Heart right ventricle (tissue), 16 donors: ENCODE results near the gene GDAP1L1. TPM values are rescaled to one million over a fixed set of nuclear protein-coding genes. Genes with fewer than 3 reads are reported as not detected.

Experiments used
- ATAC-seq, 8 donors: fragments of 200-7000 bp; cut with Tn5 transposase; one replicate each; pipeline ENCODE4 v1.9.1; 2020; ENCODE audit warnings: mild to moderate bottlenecking in 8 of 8, moderate library complexity in 8 of 8, moderate number of reproducible peaks in 1 of 8
- DNase-seq, 2 donors: peaks; one replicate each; pipeline ENCODE4 v3.0.0-alpha.2; 2020
- H3K27ac ChIP-seq, 10 donors: fragments of 200-600 bp; sonication (generic) in 2 of 10; one replicate each; pipeline versions ENCODE4 v1.5.0 to v1.8.0; 2020 to 2022; ENCODE audit warnings: mild to moderate bottlenecking in 3 of 10
- H3K27me3 ChIP-seq, 7 donors: fragments of 200-600 bp; one replicate each; pipeline ENCODE4 v1.8.0; 2021 to 2022; ENCODE audit warnings: mild to moderate bottlenecking in 2 of 7
- H3K36me3 ChIP-seq, 9 donors: fragments of 200-600 bp; sonication (generic) in 1 of 9; one replicate each; pipeline versions ENCODE4 v1.5.0 to v1.8.0; 2020 to 2022; ENCODE audit warnings: mild to moderate bottlenecking in 2 of 9
- H3K4me1 ChIP-seq, 9 donors: fragments of 200-600 bp; sonication (generic) in 1 of 9; one replicate each; pipeline versions ENCODE4 v1.5.0 to v1.8.0; 2020 to 2022; ENCODE audit warnings: mild to moderate bottlenecking in 4 of 9
- H3K4me3 ChIP-seq, 10 donors: fragments of 200-600 bp; sonication (generic) in 2 of 10; one replicate each; pipeline versions ENCODE4 v1.5.0 to v1.8.0; 2020 to 2022; ENCODE audit warnings: mild to moderate bottlenecking in 7 of 10, moderate library complexity in 2 of 10
- H3K9me3 ChIP-seq, 11 donors: fragments of 200-600 bp in 10 of 11; sonication (generic) in 2 of 11; one replicate each; pipeline versions ENCODE4 v1.5.0 to v1.8.0; 2013 to 2022; ENCODE audit warnings: mild to moderate bottlenecking in 2 of 11, control low read depth in 1 of 11, moderate library complexity in 1 of 11
- WGBS, 2 donors: extraction: QIAGEN DNeasy Blood & Tissue Kit; methylation state at CpG; one replicate each; pipeline ENCODE4 v1.1.7; 2013; ENCODE audit warnings: inconsistent platforms in 1 of 2; 5-methylcytosine and 5-hydroxymethylcytosine counted together
- intact Hi-C, 10 donors: fragments of 100-400 bp; cut with DNase I; formaldehyde crosslinking; loops; one replicate each; pipeline versions ENCODE4 v1.11.1 to v1.14.2; 2022
- polyA plus RNA-seq, 2 donors: library from polyadenylated mRNA; stranded (reverse); fragments of 200-250 nt; gene quantifications; one replicate each; pipeline ENCODE4 v1.2.3, GENCODE V29; 2013
- total RNA-seq, 10 donors: library from RNA; stranded (reverse); fragmentation: NEBNext Ultra II Directional in 3 of 10; extraction: Animal tissue kit (Norgen Biotek cat#: 25700) in 3 of 10; gene quantifications; one replicate each; pipeline versions ENCODE4 v1.2.1 to v1.2.4, GENCODE V29; 2021 to 2023
- TF ChIP-seq, protein P1 (sequence below), 9 donors: fragments of 200-600 bp; sonication (generic) in 2 of 9; IDR thresholded peaks; one replicate each; pipeline versions ENCODE4 v1.5.0 to v1.8.0; 2021 to 2022; ENCODE audit warnings: antibody characterized with exemption in 9 of 9, mild to moderate bottlenecking in 5 of 9, moderate library complexity in 1 of 9
- donor health status: Arrhythmogenic right ventricular cardiomyopathy.
- donor health status: ischemic (EF 13 %, LVEDD 7.1; RV severe dilation, severe dysfunction).
- donor health status: healthy with polysubstance abuse.
- donor health status: DM: no; HTN: yes; CAD: no.
- donor health status: DM: no; HTN: no; CAD: no.
- donor health status: ischemic (EF 25% LVEDD 6.9; RV normal size, moderate dysfunction).
- donor health status: ischemic (EF 25% LVEDD 5.7; RV mildly dilated, moderate dysfunction).
- donor health status: healthy.
- donor health status: DM: yes; HTN: yes; CAD: no.
- donor health status: Ischemic cardiomyopathy.
- donor health status: ischemic (EF 35%, LVEDD 5.7; RV mildly dilated, moderate dysfunction).
- donor health status: nonischemic (EF 11% LVEDD 7.7; RV severe dilation, severe dysfunction).
- donor health status: DM: yes; HTN: yes; CAD: no.
- donor health status: PGD.
- donor health status: ischemic (EF 29% LVEDD 5.4; RV normal size, mild dysfunction).
- donor health status: nonischemic (EF 23%, LVEDD 6.1; RV moderate dilation, normal function).

GDAP1L1 gene
- total and polyA plus RNA-seq, 12 donors = 0.09 to 0.71 (median 0.34) TPM; not detected in 2

DNA sequence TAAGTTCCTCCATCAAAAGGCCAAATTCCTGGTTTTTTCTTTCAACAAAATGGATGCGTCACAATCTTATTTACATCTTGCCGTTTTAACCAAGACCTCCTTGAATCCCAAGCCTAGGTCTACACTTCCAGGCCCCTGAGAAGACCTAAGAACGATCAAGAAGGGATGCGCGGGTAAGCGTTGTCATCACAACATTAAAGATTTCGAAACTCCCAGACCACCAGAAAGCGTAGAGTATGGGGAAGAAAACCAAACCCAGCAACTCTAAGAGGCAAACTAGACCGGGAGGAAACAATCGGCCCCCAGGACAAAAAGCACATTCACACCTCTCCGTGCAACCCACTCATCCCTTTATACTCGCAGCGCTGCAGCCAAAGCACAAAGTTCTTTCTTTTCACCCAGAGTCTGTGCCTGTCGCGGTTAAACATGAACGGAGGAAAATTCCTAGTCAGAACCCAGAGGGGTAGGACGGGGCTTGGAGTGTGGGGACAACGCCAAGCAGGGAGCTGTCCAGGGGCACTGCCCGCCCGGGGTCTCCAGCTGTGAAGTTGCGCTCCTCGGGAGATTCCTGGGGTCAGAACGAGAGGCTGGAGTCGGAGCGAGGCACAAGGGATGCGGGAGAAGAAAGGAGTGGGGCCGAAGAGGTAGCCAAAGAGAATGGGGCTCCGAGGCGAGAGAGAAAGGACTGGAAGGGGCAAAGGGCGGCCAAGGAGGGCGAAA is 37.3 kb upstream of the GDAP1L1 start:
- Histone ChIP-seq H3K4me3 (peak overlapping the region; percentile 73 to 99 (median 93)), H3K4me1 (peaks cover 0 to 64% (median 51%) of the 10 kb centered on the region in 9 donors), H3K27ac (peak overlapping the region; percentile 87 to 99 (median 93)), H3K27me3 (no peaks in the 10 kb centered on the region), H3K9me3 (no peaks in the 10 kb centered on the region), H3K36me3 (peaks cover 0 to 20% (median 12%) of the 10 kb centered on the region in 9 donors)
- TF ChIP-seq, protein P1, sequence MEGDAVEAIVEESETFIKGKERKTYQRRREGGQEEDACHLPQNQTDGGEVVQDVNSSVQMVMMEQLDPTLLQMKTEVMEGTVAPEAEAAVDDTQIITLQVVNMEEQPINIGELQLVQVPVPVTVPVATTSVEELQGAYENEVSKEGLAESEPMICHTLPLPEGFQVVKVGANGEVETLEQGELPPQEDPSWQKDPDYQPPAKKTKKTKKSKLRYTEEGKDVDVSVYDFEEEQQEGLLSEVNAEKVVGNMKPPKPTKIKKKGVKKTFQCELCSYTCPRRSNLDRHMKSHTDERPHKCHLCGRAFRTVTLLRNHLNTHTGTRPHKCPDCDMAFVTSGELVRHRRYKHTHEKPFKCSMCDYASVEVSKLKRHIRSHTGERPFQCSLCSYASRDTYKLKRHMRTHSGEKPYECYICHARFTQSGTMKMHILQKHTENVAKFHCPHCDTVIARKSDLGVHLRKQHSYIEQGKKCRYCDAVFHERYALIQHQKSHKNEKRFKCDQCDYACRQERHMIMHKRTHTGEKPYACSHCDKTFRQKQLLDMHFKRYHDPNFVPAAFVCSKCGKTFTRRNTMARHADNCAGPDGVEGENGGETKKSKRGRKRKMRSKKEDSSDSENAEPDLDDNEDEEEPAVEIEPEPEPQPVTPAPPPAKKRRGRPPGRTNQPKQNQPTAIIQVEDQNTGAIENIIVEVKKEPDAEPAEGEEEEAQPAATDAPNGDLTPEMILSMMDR (IDR thresholded peaks at IDR 0.05) = no peak
- no peak for DNase-seq
- intact Hi-C loops = loop anchor here in 9 of 10 donors (5.0 to 10.0 kb wide), 10 partner anchors 175 to 753 kb away; partner anchors contain the start of genes SRSF6 (in 1 of the 9) and TTPAL (in 1 of the 9)
- peak in 6 of 8 donors; percentile 1 to 54 (median 3) for ATAC-seq
- WGBS, 2 donors = 0 to 1% methylated on average over 30 to 31 of the region's 31 CpGs

DNA sequence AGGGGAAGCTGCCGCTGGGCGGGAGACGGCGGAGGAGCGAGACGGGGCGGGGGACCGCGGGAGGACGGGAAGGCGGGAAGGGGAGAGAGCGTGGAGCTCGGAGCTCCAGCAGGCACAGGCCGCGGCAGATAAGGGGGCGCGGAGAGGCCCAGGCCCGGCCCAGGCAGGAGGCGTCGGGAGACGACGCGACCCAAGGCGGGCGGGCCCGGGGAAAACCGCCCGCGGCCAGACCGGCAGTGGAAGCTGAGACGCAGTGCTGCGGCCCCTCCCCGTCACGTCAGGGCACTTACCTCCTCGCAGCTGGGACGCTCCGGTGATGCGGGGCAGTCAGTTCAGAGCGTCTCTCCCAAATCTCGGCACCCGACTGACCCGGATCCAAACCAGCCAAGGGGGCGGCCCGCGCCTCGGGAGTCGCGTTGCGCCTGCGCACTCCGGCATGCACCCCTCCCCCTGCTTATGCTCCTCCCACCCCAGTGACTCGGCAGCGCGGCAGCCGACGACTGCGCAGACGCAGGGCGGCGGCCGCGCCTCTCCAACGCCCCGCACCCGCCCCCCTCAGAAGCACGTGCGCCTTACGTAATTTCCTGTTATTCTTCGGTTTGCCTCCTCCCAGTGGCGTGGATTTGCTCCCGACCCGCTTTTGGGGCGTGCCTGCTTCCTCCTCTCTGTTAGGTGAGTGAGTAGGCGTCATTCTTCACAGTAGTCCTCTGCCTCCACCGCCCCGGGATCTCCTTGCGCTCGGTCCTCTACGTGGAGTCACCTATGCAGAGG is 36.5 kb upstream of the GDAP1L1 start, which contains the start of gene OSER1:
OSER1 (minus strand) TSS at position 366 of the 771 bp plus-strand sequence. CDS start 3,814 bp downstream, outside the sequence.
- TF ChIP-seq, protein P1 (IDR thresholded peaks at IDR 0.05) = no peak
- H3K9me3 ChIP-seq = no peaks in the 10 kb centered on the region
- peak within 1 kb of the TSS; percentile 73 to 99 (median 93) for H3K4me3 ChIP-seq
- H3K36me3 ChIP-seq = peaks cover 0 to 13% (median 8%) of the 10 kb centered on the region in 9 donors
- H3K27me3 ChIP-seq = no peaks in the 10 kb centered on the region
- peak; percentile 93 to 97 (median 96) for ATAC-seq
- 0 to 1% methylated on average over 74 to 79 of the region's 79 CpGs for WGBS, 2 donors
- DNase-seq = peak; percentile 97
- intact Hi-C loops = loop anchor here in 9 of 10 donors (5.0 to 10.0 kb wide), 9 partner anchors 174 to 527 kb away; partner anchors contain the start of gene TTPAL (in 1 of the 9)
- H3K27ac ChIP-seq = peak within 1 kb of the TSS; percentile 87 to 99 (median 94)
- H3K4me1 ChIP-seq = peaks cover 0 to 66% (median 50%) of the 10 kb centered on the region in 9 donors

DNA sequence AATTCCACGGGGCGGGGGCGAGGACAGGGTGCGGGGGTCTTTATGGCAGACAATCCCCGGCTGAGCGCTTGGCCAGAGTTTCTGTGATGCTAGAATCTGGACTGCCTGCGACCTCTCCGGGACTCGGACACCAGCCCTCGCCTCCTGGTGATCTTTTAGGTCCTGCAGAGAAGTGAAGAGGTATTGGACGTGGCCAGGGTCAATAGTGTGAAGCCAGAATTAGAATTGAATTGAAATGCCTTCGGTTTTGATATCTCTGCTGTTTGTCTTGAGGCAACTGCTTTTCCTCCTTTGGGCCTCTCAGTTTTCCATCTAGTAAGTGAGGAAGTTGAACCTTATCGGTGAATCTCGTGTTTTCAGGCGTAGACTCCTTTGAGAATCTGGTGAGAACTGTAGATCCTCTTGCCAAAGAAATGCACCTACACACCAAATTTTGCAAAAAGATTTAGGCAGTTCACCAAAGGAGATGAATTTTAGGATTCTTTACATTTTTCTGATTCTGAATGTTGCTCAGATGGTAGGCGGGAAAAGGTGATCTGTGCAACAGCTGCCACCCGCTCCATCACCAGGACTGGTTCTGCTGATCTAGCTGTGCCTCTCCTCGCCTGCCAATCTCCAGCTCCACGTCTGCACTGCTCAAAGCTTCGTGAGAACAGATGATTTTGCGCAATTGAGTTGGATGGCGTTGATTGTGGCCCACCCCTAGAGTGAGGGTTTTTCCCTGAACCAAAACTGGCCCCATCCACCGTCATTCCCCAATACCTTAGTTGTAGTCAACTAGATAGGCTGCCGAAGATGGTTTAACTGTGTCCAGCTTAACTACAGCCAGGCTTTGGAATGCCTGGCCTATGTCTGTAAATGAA is 35.7 kb upstream of the GDAP1L1 start:
- Histone ChIP-seq H3K36me3 (peaks cover 0 to 9% (median under 1%) of the 10 kb centered on the region in 9 donors), H3K27ac (peak overlapping the region; percentile 87 to 99 (median 94)), H3K27me3 (no peaks in the 10 kb centered on the region), H3K4me3 (peak overlapping the region; percentile 36 to 99 (median 88)), H3K4me1 (peaks cover 0 to 61% (median 47%) of the 10 kb centered on the region in 9 donors), H3K9me3 (no peaks in the 10 kb centered on the region)
- intact Hi-C loops = loop anchor here in 9 of 10 donors (5.0 to 10.0 kb wide), 9 partner anchors 173 to 526 kb away; partner anchors contain the start of gene TTPAL (in 1 of the 9)
- DNase-seq (no peak), ATAC-seq (peak in 1 of 8 donors; percentile 1)
- 8 to 11% methylated on average over 24 of the region's 24 CpGs for WGBS, 2 donors
- TF ChIP-seq, protein P1 (IDR thresholded peaks at IDR 0.05) = no peak
